OCI-LY1 (cell line): ENCODE measurements around the gene TCP10L.

Source experiments
- EZH2 ChIP-seq: fragments of 200-600 bp; sonication (generic), shearing (Covaris generic); IDR thresholded peaks from 2 replicates; pipeline ENCODE4 v1.8.0; 2017; ENCODE audit warnings: borderline replicate concordance, mixed run types, mild to moderate bottlenecking, antibody characterized with exemption, low read length, moderate library complexity, mixed read lengths
- TF ChIP-seq, protein P1 (sequence below): fragments of 200-600 bp; sonication (generic), shearing (Covaris generic); IDR thresholded peaks from 2 replicates; pipeline ENCODE4 v1.5.1; 2017; ENCODE audit warnings: mild to moderate bottlenecking, antibody characterized with exemption, low read length, moderate library complexity, mixed read lengths

DNA sequence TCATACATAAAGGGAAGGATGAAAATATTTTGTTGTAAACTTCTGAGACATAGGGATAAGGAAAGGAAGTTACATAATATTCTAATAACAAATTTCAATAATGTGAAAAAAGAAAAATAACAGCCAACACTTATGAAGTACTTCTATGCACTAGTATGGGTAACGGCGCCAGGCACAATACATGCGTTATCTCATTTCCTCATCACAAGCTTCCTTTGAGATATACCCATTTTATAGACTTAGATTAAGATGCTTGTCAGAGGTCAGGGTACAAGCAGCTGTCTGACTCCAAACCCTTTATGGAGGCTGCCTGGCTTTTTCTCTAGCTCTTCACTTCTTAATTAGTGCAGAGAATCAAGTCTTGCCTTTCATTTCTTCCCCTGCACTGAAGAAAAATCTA is 41.3 kb downstream of the TCP10L start:
- TF ChIP-seq, protein P1, sequence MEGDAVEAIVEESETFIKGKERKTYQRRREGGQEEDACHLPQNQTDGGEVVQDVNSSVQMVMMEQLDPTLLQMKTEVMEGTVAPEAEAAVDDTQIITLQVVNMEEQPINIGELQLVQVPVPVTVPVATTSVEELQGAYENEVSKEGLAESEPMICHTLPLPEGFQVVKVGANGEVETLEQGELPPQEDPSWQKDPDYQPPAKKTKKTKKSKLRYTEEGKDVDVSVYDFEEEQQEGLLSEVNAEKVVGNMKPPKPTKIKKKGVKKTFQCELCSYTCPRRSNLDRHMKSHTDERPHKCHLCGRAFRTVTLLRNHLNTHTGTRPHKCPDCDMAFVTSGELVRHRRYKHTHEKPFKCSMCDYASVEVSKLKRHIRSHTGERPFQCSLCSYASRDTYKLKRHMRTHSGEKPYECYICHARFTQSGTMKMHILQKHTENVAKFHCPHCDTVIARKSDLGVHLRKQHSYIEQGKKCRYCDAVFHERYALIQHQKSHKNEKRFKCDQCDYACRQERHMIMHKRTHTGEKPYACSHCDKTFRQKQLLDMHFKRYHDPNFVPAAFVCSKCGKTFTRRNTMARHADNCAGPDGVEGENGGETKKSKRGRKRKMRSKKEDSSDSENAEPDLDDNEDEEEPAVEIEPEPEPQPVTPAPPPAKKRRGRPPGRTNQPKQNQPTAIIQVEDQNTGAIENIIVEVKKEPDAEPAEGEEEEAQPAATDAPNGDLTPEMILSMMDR = no peak
- no peak for TF ChIP-seq EZH2
